HepG2 (cell line): ENCODE data around the gene SAMD13. TPM values are rescaled to one million over a fixed set of nuclear protein-coding genes. Genes with fewer than 3 reads are reported as not detected.

Experiments
- ATAC-seq: fragments of 200-7000 bp; cut with Tn5 transposase; 3 replicates; pipeline ENCODE4 v1.9.1; 2020; ENCODE audit warnings: mild to moderate bottlenecking, moderate library complexity
- BruUV-seq: library from RNA; stranded (reverse); fragments of 400-500 nt; replicated peaks from 2 replicates; lab custom pipeline; 2021; lab: Mats Ljungman, UMichigan
- CTCF ChIA-PET: fragments of 300-600 bp; formaldehyde crosslinking; extraction: SDS; loops from one replicate; lab custom pipeline; 2021; ENCODE audit warnings: low total read pairs, inconsistent platforms, low intra/inter-chr PET ratio; lab: Yijun Ruan, JAX
- POLR2A ChIA-PET: fragments of 350-600 bp; sonication (Branson Sonifier 250); formaldehyde crosslinking; loops from one replicate; lab custom pipeline; 2020; ENCODE audit warnings: antibody characterized with exemption, inconsistent platforms; lab: Yijun Ruan, JAX
- DNase-seq: peaks from one replicate; pipeline ENCODE4 v3.0.0-alpha.2; 2015; ENCODE audit warnings: low spot score
- FAIRE-seq: peaks from 3 replicates; lab custom pipeline; 2011; peaks lifted over from hg19 to GRCh38; lab: Jason Lieb, UNC
- H2AFZ ChIP-seq: one replicate; pipeline ENCODE4 v1.6.1; 2011; ENCODE audit warnings: low read length, inconsistent platforms
- H3K27ac ChIP-seq: fragments of 300-600 bp; 3 replicates; pipeline ENCODE4 v1.8.0; 2011; ENCODE audit warnings: mixed run types, mild to moderate bottlenecking, mixed read lengths, low read length, inconsistent platforms; ENCODE audit not compliant: insufficient read depth; ENCODE audit errors: extremely low read length
- H3K27me3 ChIP-seq, 2 experiments: fragments of 200-600 bp in 1 of 2; 2 replicates in 1 of 2; 3 replicates in 1 of 2; pipeline versions ENCODE4 v1.6.0 to v1.8.0; 2011; ENCODE audit warnings: low read length in 2 of 2, mild to moderate bottlenecking in 2 of 2, moderate library complexity in 2 of 2, inconsistent platforms in 1 of 2; ENCODE audit not compliant: insufficient read depth in 2 of 2, control insufficient read depth in 1 of 2
- H3K36me3 ChIP-seq, 2 experiments: fragments of 200-600 bp in 1 of 2; replicated peaks in 1 of 2; 2 replicates in 1 of 2; 3 replicates in 1 of 2; pipeline versions ENCODE4 v1.5.1 to v1.8.0; 2011; ENCODE audit warnings: low read length in 2 of 2, inconsistent platforms in 1 of 2; ENCODE audit not compliant: insufficient read depth in 2 of 2, control insufficient read depth in 1 of 2
- H3K4me1 ChIP-seq: 2 replicates; pipeline ENCODE4 v1.5.1; 2012; ENCODE audit warnings: low read length, inconsistent platforms; ENCODE audit not compliant: insufficient read depth
- H3K4me2 ChIP-seq: 2 replicates; pipeline ENCODE4 v1.6.0; 2011; ENCODE audit warnings: low read depth, low read length, inconsistent platforms
- H3K4me3 ChIP-seq, 3 experiments: fragments of 200-600 bp in 1 of 3; sonication (generic), shearing (Covaris generic) in 1 of 3; replicated peaks in 1 of 3; 2 replicates each; pipeline ENCODE4 v1.5.1; 2011 to 2016; ENCODE audit warnings: low read length in 3 of 3, inconsistent platforms in 2 of 3, low read depth in 2 of 3, mild to moderate bottlenecking in 2 of 3, control low read depth in 1 of 3, mixed read lengths in 1 of 3; ENCODE audit not compliant: insufficient read depth in 1 of 3
- H3K79me2 ChIP-seq: one replicate; pipeline ENCODE4 v1.6.1; 2011; ENCODE audit warnings: low read length, inconsistent platforms; ENCODE audit not compliant: insufficient read depth
- H3K9ac ChIP-seq: 2 replicates; pipeline ENCODE4 v1.6.0; 2011; ENCODE audit warnings: mild to moderate bottlenecking, low read depth, low read length, inconsistent platforms; ENCODE audit not compliant: insufficient read depth
- H3K9me3 ChIP-seq: 2 replicates; pipeline ENCODE4 v1.5.1; 2012; ENCODE audit warnings: mild to moderate bottlenecking, low read length
- H4K20me1 ChIP-seq: 2 replicates; pipeline ENCODE4 v1.6.0; 2011; ENCODE audit warnings: inconsistent platforms, mild to moderate bottlenecking, low read length, moderate library complexity; ENCODE audit not compliant: insufficient read depth
- BRF2 ChIP-seq: sonication (generic); formaldehyde crosslinking; IDR thresholded peaks from 2 replicates; pipeline ENCODE4 v1.8.1; 2022; ENCODE audit warnings: mild to moderate bottlenecking, missing genetic modification reagents
- ELF3 ChIP-seq: IDR thresholded peaks from 2 replicates; pipeline ENCODE4 v1.6.1; 2016; ENCODE audit warnings: missing genetic modification reagents, missing compliant biosample characterization
- KLF6 ChIP-seq: IDR thresholded peaks from 2 replicates; pipeline ENCODE4 v1.8.0; 2016; ENCODE audit warnings: missing biosample characterization, missing genetic modification reagents
- PAXIP1 ChIP-seq: sonication (generic); formaldehyde crosslinking; conservative IDR thresholded peaks from 2 replicates; pipeline ENCODE4 v1.4.0; 2020; ENCODE audit warnings: mild to moderate bottlenecking, missing genetic modification reagents, moderate library complexity
- SMAD9 ChIP-seq: sonication (generic); formaldehyde crosslinking; IDR thresholded peaks from 2 replicates; pipeline ENCODE4 v1.5.1; 2020; ENCODE audit warnings: mild to moderate bottlenecking, missing genetic modification reagents
- SPEN ChIP-seq: sonication (generic); formaldehyde crosslinking; IDR thresholded peaks from 2 replicates; pipeline ENCODE4 v1.5.1; 2020; ENCODE audit warnings: low read depth, mild to moderate bottlenecking, missing genetic modification reagents
- TEAD3 ChIP-seq: optimal IDR thresholded peaks from 2 replicates; pipeline ENCODE3; 2016; ENCODE audit warnings: borderline replicate concordance
- ZBTB44 ChIP-seq: sonication (generic); formaldehyde crosslinking; IDR thresholded peaks from 2 replicates; pipeline ENCODE4 v1.4.0; 2020; ENCODE audit warnings: missing genetic modification reagents
- WGBS: methylation state at CpG from one replicate; pipeline ENCODE4 v1.1.6; 2017; ENCODE audit warnings: low lambda C conversion rate; 5-methylcytosine and 5-hydroxymethylcytosine counted together
- in situ Hi-C: cut with HindIII; loops from 2 replicates; pipeline ENCODE4 v1.10.0; 2017; ENCODE audit warnings: low pct_unique_long_range_greater_than_20kb; ENCODE audit not compliant: extremely low pct_ligation_motif_present
- intact Hi-C: fragments of 100-400 bp; cut with micrococcal nuclease; formaldehyde crosslinking; loops from one replicate; pipeline ENCODE4 v1.10.0; 2022; ENCODE audit not compliant: unreplicated experiment
- polyA plus RNA-seq, 8 experiments: library from polyadenylated mRNA; depleted of rRNA in 3 of 8; stranded (reverse) in 7 of 8; unstranded in 1 of 8; fragments of >200 nt; fragmentation: Illumina TruSeq in 4 of 8; extraction: Trizol in 4 of 8; gene quantifications; 2 replicates each; pipeline versions ENCODE4 v1.2.1 to v1.2.3, GENCODE V29; 2011 to 2016; ENCODE audit warnings: low read depth in 4 of 8, missing spikeins in 1 of 8, mixed read lengths in 1 of 8; ENCODE audit not compliant: insufficient read depth in 1 of 8
- total RNA-seq, 5 experiments: library from RNA; depleted of rRNA; stranded (reverse); fragments of >200 nt; fragmentation: Illumina TruSeq; extraction: Trizol; gene quantifications; 2 replicates each; pipeline ENCODE4 v1.2.3, GENCODE V29; 2016; ENCODE audit warnings: low read depth in 1 of 5

The SAMD13 gene
- total and polyA plus RNA-seq, 2 of the 13 experiments (the other 11 are each of a cell fraction or from before 2014, with no cell fraction given): 0.09 to 0.18 TPM

GRCh38 chr1:84300501-84300900 lies 1.0 kb upstream of the SAMD13 start (continued):
- TF ChIP-seq PAXIP1 (CRISPR knock-in tag): no peak
- TF ChIP-seq KLF6 (CRISPR knock-in tag): no peak
- TF ChIP-seq ZBTB44 (CRISPR knock-in tag): no peak
- no peak for TF ChIP-seq BRF2 (CRISPR knock-in tag)

- Histone ChIP-seq H2AFZ (no peak overlapping the region), H3K9me3 (no peaks in the 10 kb centered on the region), H3K79me2 (no peaks in the 10 kb centered on the region), H3K36me3 (no peaks in the 10 kb centered on the region), H4K20me1 (no peaks in the 10 kb centered on the region), H3K27me3 (peaks cover 0 to 23% of the 10 kb centered on the region in 2 experiments; a peak in 2 of 5 replicates), H3K4me3 (no peak overlapping the region), H3K4me2 (no peak overlapping the region), H3K27ac (no peak overlapping the region), H3K4me1 (peaks cover 6% of the 10 kb centered on the region; the same call in 1 of the 2 replicates), H3K9ac (no peak overlapping the region)
- WGBS: 29% methylated on average over 6 of the region's 6 CpGs
- in situ Hi-C loops (no loop called here), intact Hi-C loops (no loop called here)
- no peak for TF ChIP-seq SMAD9 (CRISPR knock-in tag)
- no peak for TF ChIP-seq SPEN (CRISPR knock-in tag)
- no peak for TF ChIP-seq TEAD3 (CRISPR knock-in tag)
- TF ChIP-seq ELF3: no peak
- DNase-seq (no peak), FAIRE-seq (no peak), ATAC-seq (no peak)
- ChIA-PET POLR2A (no interaction called here), CTCF (no interaction called here)
- BruUV-seq: no TSS peak
Measured at GRCh38 chr1:84301785-84302385, 377 bp downstream of the SAMD13 start.
